Activated naive CD8-positive, alpha-beta T cell treated with anti-CD3 and anti-CD28 coated beads for 36 hours (primary cell): ENCODE results near the gene TPO. TPM values are rescaled to one million over a fixed set of nuclear protein-coding genes. Genes with fewer than 3 reads are reported as not detected.

ENCODE experiments used
- DNase-seq: peaks from one replicate; pipeline ENCODE4 v3.0.0; 2021
- H3K27ac Mint-ChIP-seq: one replicate; pipeline ENCODE4 v1.8.0; 2022; ENCODE audit warnings: mild to moderate bottlenecking, moderate library complexity, mixed read lengths
- H3K27me3 Mint-ChIP-seq: one replicate; pipeline ENCODE4 v1.8.0; 2022; ENCODE audit warnings: mild to moderate bottlenecking, mixed read lengths
- H3K36me3 Mint-ChIP-seq: one replicate; pipeline ENCODE4 v1.8.0; 2021; ENCODE audit warnings: mild to moderate bottlenecking, mixed read lengths
- H3K4me1 Mint-ChIP-seq: one replicate; pipeline ENCODE4 v1.8.0; 2021; ENCODE audit warnings: mixed read lengths
- H3K4me3 Mint-ChIP-seq: one replicate; pipeline ENCODE4 v1.8.0; 2022; ENCODE audit warnings: mild to moderate bottlenecking, moderate library complexity, mixed read lengths
- H3K9me3 Mint-ChIP-seq: one replicate; pipeline ENCODE4 v1.8.0; 2022; ENCODE audit warnings: mixed read lengths
- total RNA-seq, 2 experiments: library from RNA; stranded (reverse); gene quantifications; one replicate each; pipeline ENCODE4 v1.2.3, GENCODE V29; 2021

The TPO gene
- total RNA-seq, 2 experiments from 2014 or later, result not detected

DNA sequence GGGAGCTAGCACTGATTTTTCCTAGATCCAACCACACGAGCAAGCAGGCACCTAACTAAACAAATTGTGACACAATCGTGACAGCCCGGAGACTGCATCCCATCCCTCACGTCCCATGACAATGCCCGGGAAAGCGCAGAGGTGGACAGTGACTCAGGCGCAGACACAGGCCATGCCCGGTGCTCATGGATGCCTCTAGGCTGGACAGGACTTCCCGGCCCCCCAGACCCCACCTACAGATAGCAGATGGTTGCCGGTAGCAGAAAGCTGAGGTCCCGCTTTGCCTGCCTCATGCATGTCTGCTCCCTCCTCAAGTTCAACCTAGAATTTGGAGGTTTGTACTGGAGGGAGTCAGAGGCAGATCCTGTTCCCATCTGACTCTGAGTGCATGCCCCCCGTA, 81.0 kb downstream of the TPO start:
- no peaks in the 10 kb centered on the region for H3K4me1 Mint-ChIP-seq
- no peaks in the 10 kb centered on the region for H3K9me3 Mint-ChIP-seq

DNA sequence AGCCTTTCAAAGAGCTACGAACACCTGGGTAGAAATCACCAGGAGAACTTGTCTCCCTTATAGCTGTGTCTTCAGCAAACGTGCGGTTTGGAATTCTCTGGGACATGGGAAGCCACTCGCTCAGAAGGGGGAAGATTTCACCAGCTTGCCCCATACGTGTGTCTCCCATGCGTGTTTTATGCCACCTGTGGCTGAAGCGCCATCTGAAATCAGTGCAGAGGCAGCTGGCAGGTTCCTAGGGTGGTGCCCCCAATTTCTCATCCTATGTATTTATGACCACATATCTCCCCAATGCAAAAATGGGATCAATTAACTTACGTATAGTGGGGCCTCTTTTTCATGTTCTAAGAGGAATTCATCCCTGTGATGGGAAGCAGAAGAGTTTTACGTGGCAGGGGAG, 81.6 kb downstream of the TPO start:
- no peak for DNase-seq
- H3K4me1 Mint-ChIP-seq, result no peaks in the 10 kb centered on the region
- H3K27me3 Mint-ChIP-seq, result no peaks in the 10 kb centered on the region
- H3K36me3 Mint-ChIP-seq, result no peaks in the 10 kb centered on the region
- H3K27ac Mint-ChIP-seq, result no peak overlapping the region
- H3K9me3 Mint-ChIP-seq, result no peaks in the 10 kb centered on the region
- H3K4me3 Mint-ChIP-seq, result no peak overlapping the region

More for the DNA sequence above, 81.0 kb downstream of the TPO start:
- Mint-ChIP-seq H3K27me3 (no peaks in the 10 kb centered on the region), H3K36me3 (no peaks in the 10 kb centered on the region), H3K27ac (no peak overlapping the region), H3K4me3 (no peak overlapping the region)
- no peak for DNase-seq

DNA sequence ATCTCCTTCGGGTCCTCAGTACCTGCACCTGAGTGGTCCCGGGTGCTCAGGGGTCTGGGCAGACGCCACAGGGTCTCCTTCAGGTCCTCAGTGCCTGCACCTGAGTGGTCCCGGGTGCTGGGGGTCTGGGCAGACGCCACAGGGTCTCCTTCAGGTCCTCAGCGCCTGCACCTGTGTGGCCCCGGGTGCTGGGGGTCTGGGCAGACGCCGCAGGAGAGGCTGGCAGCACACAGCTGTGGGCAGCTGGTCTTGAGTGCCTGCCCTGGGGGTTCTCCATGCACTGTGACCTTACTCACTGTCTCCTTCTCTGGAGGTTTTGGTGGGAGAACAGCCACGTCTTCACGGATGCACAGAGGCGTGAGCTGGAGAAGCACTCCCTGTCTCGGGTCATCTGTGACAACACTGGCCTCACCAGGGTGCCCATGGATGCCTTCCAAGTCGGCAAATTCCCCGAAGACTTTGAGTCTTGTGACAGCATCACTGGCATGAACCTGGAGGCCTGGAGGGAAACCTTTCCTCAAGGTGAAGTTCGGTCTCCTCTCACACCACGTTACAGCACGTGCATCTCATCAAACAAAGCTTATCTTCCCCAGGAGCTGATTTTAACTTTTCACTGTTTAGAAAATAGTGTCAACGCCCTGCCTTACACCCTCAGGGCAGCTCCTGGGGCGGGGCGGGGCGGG, 82.6 kb downstream of the TPO start:
- Mint-ChIP-seq H3K27ac (no peak overlapping the region), H3K27me3 (no peaks in the 10 kb centered on the region), H3K4me3 (no peak overlapping the region), H3K36me3 (no peaks in the 10 kb centered on the region), H3K9me3 (no peaks in the 10 kb centered on the region), H3K4me1 (no peaks in the 10 kb centered on the region)
- no peak for DNase-seq

DNA sequence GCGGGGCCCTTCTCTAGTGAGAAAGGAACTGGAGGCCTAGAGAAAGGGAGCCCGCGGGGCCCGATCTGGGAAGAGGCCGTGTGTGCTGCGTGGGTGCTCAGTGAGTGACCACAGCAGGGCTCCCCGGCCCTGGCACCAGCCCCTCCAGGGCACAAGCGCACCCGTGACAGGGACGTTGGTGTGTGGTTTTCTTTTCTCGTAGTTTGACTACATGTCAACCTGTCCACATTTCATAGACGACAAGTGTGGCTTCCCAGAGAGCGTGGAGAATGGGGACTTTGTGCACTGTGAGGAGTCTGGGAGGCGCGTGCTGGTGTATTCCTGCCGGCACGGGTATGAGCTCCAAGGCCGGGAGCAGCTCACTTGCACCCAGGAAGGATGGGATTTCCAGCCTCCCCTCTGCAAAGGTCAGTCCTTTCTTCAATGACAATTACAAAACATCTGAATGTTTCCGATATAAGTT, 83.1 kb downstream of the TPO start:
- H3K27ac Mint-ChIP-seq, result no peak overlapping the region
- H3K4me1 Mint-ChIP-seq, result no peaks in the 10 kb centered on the region
- H3K9me3 Mint-ChIP-seq, result no peaks in the 10 kb centered on the region
- H3K36me3 Mint-ChIP-seq, result no peaks in the 10 kb centered on the region
- no peaks in the 10 kb centered on the region for H3K27me3 Mint-ChIP-seq
- DNase-seq, result no peak
- H3K4me3 Mint-ChIP-seq, result no peak overlapping the region

DNA sequence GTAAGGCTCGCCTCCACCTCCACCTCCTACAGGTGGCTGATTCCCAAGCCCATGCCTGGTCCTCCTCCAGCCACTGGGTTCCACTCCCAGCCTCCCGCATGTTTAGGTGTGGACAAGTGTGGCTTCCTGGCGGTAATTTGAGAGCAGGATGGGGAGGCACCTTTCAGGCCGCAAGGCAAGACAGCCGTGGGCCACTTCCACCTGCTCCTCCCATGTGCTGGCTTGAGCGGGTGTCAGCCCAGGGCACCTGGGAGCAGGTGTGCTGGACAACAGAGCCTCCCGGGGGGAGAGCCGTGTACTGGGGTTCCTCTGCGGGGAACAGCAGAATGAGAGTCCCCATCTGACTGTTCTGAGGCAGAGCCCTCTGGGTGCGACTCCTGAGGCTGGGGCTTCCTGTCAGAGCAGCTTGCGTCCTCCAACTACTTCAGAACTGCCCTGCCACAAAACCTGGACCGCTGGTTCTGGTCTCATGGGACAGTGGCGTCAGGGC, 83.9 kb downstream of the TPO start:
- DNase-seq, result no peak
- Mint-ChIP-seq H3K4me1 (no peaks in the 10 kb centered on the region), H3K9me3 (no peaks in the 10 kb centered on the region), H3K4me3 (no peak overlapping the region), H3K36me3 (no peaks in the 10 kb centered on the region), H3K27me3 (no peaks in the 10 kb centered on the region), H3K27ac (no peak overlapping the region)

DNA sequence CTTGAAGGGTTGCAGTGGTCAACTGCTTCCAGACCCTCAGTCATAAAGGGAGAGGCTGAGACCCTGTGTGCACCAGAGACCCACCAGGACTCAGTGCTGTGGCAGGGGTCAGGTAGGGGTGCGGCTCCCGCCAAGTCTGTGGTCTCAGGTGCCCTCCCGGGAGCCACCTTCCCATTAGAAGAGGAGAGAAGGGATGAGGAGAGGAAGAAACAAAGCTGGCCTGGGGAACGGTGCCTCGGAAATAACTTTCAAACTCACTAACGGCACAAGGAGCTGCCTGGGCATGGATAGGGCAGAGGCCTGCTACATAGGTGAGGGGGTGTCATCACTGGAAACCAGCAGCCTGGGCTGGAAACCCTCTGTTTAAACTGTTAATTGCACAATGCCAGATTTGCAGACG, 84.9 kb downstream of the TPO start:
- Mint-ChIP-seq H3K9me3 (no peaks in the 10 kb centered on the region), H3K27me3 (no peaks in the 10 kb centered on the region), H3K4me1 (no peaks in the 10 kb centered on the region), H3K4me3 (no peak overlapping the region), H3K27ac (no peak overlapping the region), H3K36me3 (no peaks in the 10 kb centered on the region)
- DNase-seq, result no peak

DNA sequence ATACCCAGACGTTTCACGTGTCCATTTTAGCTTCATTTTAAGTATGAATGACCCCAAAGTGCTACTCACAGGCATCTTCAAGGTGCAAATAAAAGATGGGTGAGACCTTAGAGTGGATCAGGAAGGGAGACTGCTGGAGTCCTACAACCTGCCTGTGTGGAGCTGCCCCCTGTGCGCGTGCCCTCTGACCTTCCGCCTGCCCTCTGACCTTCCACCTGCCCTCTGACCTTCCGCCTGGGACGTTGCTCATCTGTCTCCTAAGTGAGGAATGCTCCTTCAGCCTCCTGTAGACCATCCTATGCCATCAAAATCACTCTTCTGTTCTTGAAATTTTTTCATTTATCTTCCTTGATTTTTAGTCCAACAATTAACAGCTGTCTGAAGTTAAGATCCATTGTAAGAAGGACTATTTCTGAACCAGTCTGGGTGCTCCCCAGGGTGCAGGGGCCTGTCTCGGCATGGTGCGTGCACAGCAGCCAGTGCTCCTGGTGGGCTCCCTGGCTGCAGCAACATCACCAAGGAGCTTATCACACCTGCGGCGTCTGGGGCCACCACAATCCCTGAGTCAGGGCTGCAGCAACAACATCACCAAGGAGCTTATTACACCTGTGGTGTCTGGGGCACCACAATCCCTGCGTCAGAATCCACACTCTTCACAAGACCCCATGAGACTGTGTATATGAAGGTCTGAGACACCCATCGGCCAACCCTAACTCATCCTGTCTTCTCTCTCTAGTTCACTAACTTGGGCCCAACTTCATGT, 86.0 kb downstream of the TPO start:
- Mint-ChIP-seq H3K27me3 (no peaks in the 10 kb centered on the region), H3K4me3 (no peak overlapping the region), H3K27ac (no peak overlapping the region), H3K36me3 (no peaks in the 10 kb centered on the region), H3K4me1 (no peaks in the 10 kb centered on the region), H3K9me3 (no peaks in the 10 kb centered on the region)
- DNase-seq, result no peak

DNA sequence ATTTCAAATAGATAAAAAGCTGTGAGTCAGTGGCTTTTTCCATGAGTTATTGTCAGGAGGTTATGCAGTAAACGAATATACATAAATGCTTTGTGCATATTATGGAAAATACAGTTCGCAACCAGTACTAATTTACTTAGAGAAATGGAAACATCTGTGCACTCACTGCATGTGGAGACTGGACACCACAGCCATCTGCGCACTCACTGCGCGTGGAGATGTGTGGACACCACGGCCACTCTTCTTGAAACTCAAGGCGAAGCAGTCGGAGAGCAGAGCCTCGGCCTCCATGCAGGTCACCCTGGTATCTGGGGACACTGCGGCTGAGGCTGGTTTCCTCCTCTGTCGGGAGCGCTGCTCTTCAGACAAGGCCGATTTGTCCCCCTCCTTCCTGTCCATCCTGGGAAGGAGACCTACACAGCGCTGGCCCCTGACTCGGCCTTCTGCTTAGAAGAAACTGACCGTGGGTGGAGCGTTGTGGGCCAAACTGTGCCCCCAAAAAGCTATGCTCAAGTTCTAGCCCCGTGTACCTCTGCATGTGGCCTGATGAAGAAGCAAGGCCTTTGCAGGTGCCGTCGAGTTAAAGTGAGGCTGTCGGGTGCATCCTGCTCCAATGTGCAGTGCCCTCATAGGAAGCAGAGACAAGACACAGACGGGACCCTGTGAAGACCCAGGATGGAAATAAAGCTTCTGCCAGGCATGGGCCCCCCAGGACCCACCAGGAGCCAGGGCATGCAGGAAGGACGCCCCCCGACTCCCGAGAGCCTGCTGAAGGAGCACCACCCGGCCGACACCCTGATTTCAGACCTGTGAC, 88.0 kb downstream of the TPO start:
- H3K9me3 Mint-ChIP-seq, result no peaks in the 10 kb centered on the region
- no peaks in the 10 kb centered on the region for H3K4me1 Mint-ChIP-seq
- no peak overlapping the region for H3K27ac Mint-ChIP-seq
- no peaks in the 10 kb centered on the region for H3K36me3 Mint-ChIP-seq
- no peak for DNase-seq
- no peak overlapping the region for H3K4me3 Mint-ChIP-seq
- no peaks in the 10 kb centered on the region for H3K27me3 Mint-ChIP-seq

DNA sequence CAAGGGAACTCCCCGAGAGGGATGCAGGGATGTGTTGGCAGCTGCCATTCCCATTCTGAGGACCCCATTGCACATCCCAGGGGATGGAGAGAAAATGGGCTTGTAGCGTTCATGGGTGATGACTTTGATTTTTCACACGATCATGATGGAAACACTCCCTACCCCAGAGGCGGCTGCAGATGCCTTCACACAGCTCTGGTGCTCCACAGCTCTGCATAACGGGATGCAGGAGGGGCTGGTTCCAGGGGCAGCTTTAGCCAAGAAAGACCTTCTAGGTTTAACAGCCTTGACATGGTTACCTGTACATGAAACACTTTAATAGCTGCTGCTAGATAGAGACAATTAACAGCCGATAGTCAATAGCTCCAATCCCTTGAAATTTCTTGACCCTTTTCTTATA, 88.7 kb downstream of the TPO start:
- Mint-ChIP-seq H3K27me3 (no peaks in the 10 kb centered on the region), H3K9me3 (no peaks in the 10 kb centered on the region), H3K27ac (no peak overlapping the region), H3K4me3 (no peak overlapping the region), H3K36me3 (no peaks in the 10 kb centered on the region), H3K4me1 (no peaks in the 10 kb centered on the region)
- DNase-seq, result no peak

DNA sequence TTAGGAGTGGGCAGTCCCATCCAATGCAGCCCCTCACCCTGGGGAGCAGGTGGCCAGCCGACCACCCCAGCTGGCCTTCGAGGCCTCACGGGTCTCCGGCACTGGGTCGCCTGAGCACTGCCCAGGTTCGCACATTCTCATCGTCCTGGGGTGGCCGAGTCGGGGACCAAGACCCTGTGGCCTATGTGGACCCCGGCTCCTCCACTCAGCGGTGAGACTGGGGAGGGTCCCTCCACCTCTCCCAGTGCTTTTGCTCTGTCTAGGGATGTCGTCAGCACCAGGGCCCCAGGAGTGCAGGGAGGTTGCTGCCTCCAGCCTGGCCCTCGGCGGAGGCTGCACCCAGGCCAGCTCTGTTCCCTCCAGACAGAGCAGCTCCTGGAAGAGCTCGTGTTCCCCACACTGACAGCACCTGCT, 89.6 kb downstream of the TPO start:
- no peak for DNase-seq
- no peaks in the 10 kb centered on the region for H3K27me3 Mint-ChIP-seq
- H3K4me1 Mint-ChIP-seq, result no peaks in the 10 kb centered on the region
- no peaks in the 10 kb centered on the region for H3K9me3 Mint-ChIP-seq
- H3K4me3 Mint-ChIP-seq, result no peak overlapping the region
- no peaks in the 10 kb centered on the region for H3K36me3 Mint-ChIP-seq
- H3K27ac Mint-ChIP-seq, result no peak overlapping the region

DNA sequence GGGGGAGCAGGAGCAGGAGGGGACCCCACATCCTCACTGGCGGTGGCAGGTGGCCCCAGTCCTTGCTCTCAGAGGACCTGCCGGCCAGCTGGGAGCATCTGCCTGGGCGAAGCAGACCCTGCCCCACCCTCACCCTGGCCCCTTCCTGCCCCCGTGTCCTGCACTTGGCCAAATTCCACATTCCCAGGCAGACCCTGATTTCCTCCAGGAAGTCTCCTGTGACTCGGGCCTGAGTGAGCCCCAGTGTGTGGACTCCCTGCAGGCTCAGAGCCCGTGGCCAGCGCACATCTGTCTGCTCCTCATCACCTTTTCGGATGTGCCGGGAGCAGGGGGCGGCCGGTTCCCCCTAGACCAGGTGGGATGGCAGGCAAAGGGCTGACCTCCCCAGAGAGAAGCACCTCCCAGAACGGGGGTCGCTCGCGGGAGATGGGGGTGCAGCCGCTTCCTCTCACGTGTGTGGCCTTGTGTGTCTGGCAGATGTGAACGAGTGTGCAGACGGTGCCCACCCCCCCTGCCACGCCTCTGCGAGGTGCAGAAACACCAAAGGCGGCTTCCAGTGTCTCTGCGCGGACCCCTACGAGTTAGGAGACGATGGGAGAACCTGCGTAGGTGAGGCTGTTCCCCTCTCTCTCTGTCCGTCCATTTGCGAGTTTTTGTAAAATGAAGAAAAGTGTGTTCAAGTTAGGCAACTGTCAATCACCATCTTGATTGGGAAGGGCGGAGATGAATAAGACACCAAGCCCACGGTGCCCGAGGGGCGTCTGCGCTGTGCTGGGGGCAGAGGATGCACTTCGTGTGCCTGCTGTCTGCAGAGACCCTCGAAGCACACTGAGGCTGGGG, 90.4 kb downstream of the TPO start:
- Mint-ChIP-seq H3K27ac (no peak overlapping the region), H3K9me3 (no peaks in the 10 kb centered on the region), H3K4me3 (no peak overlapping the region), H3K27me3 (no peaks in the 10 kb centered on the region), H3K36me3 (no peaks in the 10 kb centered on the region), H3K4me1 (no peaks in the 10 kb centered on the region)
- DNase-seq, result no peak

DNA sequence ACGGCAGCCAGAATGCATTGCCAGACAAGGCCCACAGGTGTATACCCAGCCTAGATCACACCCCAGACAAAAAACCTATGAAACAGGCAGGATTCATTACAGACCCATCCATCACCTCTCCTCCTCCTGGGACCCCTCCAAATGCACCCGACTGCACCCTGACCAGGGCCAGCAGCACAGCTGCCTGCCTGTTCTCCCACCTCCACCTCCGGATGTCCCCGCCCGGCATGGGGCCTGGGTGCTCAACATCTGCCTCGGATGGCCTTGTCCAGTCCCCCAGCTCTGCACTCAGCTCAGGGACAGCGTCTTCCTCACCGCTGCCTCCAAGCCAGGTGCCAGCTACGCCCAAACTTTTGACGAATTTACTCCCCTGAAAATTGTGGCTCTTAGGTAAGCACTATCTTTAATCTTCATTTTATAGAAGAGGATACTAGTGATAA, 91.1 kb downstream of the TPO start:
- H3K36me3 Mint-ChIP-seq, result no peaks in the 10 kb centered on the region
- no peaks in the 10 kb centered on the region for H3K27me3 Mint-ChIP-seq
- no peaks in the 10 kb centered on the region for H3K9me3 Mint-ChIP-seq
- no peak overlapping the region for H3K4me3 Mint-ChIP-seq
- peaks cover 6% of the 10 kb centered on the region for H3K4me1 Mint-ChIP-seq
- no peak overlapping the region for H3K27ac Mint-ChIP-seq
- no peak for DNase-seq

DNA sequence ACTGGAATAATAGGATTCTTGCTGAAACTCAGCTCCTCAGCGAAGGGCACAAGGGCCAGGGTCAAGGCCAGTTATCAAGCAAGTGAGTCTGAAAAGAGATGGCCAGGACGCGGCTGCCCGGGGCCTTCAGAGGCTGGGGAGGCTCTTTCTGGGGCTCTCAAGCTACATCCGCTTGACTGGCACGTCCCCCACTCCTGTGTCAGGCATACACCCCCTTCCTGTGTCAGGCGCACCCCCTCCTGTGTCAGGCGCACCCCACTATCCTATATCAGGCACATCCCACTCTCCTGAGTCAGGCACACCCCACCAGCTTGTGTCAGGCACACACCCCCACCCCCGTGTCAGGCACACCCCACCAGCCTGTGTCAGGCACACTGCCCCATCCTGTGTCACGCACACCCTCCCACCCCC, 91.8 kb downstream of the TPO start:
- H3K4me1 Mint-ChIP-seq, result peaks cover 13% of the 10 kb centered on the region
- no peak overlapping the region for H3K4me3 Mint-ChIP-seq
- H3K27ac Mint-ChIP-seq, result no peak overlapping the region
- no peaks in the 10 kb centered on the region for H3K27me3 Mint-ChIP-seq
- H3K9me3 Mint-ChIP-seq, result no peaks in the 10 kb centered on the region
- H3K36me3 Mint-ChIP-seq, result no peaks in the 10 kb centered on the region
- DNase-seq, result no peak

DNA sequence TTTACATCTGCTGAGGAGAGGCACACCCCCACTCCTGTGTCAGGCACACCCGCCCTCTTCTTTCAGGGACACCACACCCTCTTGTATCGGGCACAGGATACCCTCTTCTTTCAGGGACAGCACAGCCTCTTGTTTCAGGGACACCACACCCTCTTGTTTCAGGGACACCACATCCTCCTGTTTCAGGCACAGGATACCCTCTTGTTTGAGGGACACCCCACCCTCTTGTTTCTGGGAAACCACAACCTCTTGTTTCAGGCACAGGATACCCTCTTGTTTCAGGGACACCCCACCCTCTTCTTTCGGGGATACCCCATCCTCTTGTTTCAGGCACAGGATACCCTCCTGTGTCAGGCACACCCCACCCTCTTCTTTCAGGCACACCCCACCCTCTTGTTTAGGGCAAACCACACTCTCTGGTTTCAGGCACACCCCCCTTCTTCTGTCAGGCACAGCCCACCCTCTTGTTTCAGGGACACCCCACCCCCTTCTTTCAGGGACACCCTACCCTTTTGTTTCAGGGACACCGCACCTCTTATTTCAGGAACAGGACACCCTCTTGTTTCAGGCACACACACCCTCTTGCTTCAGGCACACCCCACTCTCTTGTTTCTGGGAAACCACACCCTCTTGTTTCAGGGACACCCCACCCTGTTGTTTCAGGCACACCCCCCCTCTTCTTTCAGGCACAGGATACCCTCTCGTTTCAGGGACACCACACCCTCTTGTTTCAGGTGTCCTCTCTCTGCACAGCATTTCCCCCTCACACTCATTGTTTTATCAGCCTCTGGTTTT, 96.2 kb downstream of the TPO start:
- peaks cover 17% of the 10 kb centered on the region for H3K4me1 Mint-ChIP-seq
- H3K9me3 Mint-ChIP-seq, result no peaks in the 10 kb centered on the region
- peak overlapping the region; percentile 8 for H3K4me3 Mint-ChIP-seq
- no peak overlapping the region for H3K27ac Mint-ChIP-seq
- no peaks in the 10 kb centered on the region for H3K36me3 Mint-ChIP-seq
- DNase-seq, result no peak
- no peaks in the 10 kb centered on the region for H3K27me3 Mint-ChIP-seq
